Testis (tissue), 2 donors: ENCODE measurements around the gene GATAD1.
"Not testable (repeated sequence)": the region's sequence is repeated elsewhere in the genome, so short reads cannot be mapped to it uniquely, and the experiment has no call there.

Source experiments
- CTCF ChIP-seq, 3 experiments: fragments of 450-650 bp in 2 of 3; fragments of 200-600 bp in 1 of 3; sonication (generic) in 1 of 3; IDR thresholded peaks; one replicate each; pipeline ENCODE4 v1.5.1; 2016 to 2019; ENCODE audit warnings: antibody characterized with exemption in 3 of 3, mild to moderate bottlenecking in 2 of 3, moderate library complexity in 1 of 3
- POLR2A ChIP-seq: fragments of 450-650 bp; IDR thresholded peaks from one replicate; pipeline ENCODE4 v1.6.1; 2017; ENCODE audit warnings: antibody characterized with exemption, mild to moderate bottlenecking, moderate library complexity

GRCh38 chr7:92479146-92479545 is 31.9 kb downstream of the GATAD1 start:
- not testable (repeated sequence) for TF ChIP-seq CTCF (IDR thresholded peaks at IDR 0.05); POLR2A
